Measurements from ENCODE around the gene VAMP5. TPM values are rescaled to one million over a fixed set of nuclear protein-coding genes. Genes with fewer than 3 reads are reported as not detected.

The VAMP5 gene
- total and polyA plus RNA-seq, 9 of the 15 experiments (the other 6 are each of a cell fraction or from before 2014, with no cell fraction given): 0.54 to 1.9 (median 1.5) TPM; not detected in 2

DNA sequence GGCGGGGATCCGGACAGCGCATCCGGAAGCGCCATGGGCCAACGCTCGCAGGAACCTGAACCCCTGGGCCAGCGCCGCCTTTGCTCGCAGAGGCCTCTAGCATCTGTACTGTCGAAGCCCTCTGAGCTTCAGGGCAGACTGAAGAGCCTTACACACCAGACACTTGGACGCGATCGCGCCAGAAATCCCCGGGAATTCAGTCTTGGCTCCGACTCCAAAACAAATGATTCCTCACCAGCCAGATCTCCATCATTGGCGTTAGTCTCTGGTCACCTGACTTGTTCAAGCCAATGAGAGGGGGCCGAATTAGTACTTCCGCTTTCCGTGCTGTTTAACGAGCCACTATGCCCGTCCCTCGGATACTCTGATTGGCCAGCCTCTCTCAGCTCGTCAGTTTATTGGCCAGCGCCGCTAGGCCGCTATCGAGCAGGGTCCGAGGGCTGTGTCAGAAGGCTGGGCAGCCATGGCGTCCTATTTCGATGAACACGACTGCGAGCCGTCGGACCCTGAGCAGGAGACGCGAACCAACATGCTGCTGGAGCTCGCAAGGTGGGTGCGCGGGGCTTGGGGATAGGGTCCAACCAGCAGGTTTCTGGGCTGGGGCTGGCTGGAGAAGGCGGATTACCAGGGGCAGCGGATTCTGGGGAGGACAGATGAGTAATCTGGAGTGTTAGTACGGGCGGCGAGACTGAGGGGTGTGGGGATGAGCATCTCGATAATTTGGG, 11.2 kb downstream of the VAMP5 start, which contains the start of gene RNF181 (continued):
- TF ChIP-seq MGA (IDR thresholded peaks at IDR 0.05) (no peak), ZBTB8A (IDR thresholded peaks at IDR 0.05; ENCODE audit: partially characterized antibody) (no peak), MYNN (IDR thresholded peaks at IDR 0.05) (no peak), MYNN (CRISPR knock-in tag; IDR thresholded peaks at IDR 0.05) (no peak), TCF7L2 (IDR thresholded peaks at IDR 0.05; ENCODE audit: low read depth, low read length) (no peak), POLR2G (IDR thresholded peaks at IDR 0.05; ENCODE audit: low read depth, low read length) (peak; percentile 93), ELF4 (CRISPR knock-in tag; IDR thresholded peaks at IDR 0.05) (peak; percentile 62; the same call in 1 of the 2 replicates), SIN3B (IDR thresholded peaks at IDR 0.05; ENCODE audit: low read depth) (peak; percentile 77), ZNF586 (CRISPR knock-in tag; conservative IDR thresholded peaks at IDR 0.05) (no peak), SMAD4 (CRISPR knock-in tag; conservative IDR thresholded peaks at IDR 0.05) (no peak), DACH1 (IDR thresholded peaks at IDR 0.05; ENCODE audit: partially characterized antibody) (no peak), NFYB (IDR thresholded peaks at IDR 0.05; ENCODE audit: extremely low read depth, insufficient read length) (peak; percentile 87), ZNF76 (CRISPR knock-in tag; IDR thresholded peaks at IDR 0.05; ENCODE audit: borderline replicate concordance) (no peak), DPF2 (IDR thresholded peaks at IDR 0.05) (no peak), PATZ1 (CRISPR knock-in tag; IDR thresholded peaks at IDR 0.05; ENCODE audit: borderline replicate concordance) (no peak), FOXK1 (CRISPR knock-in tag; IDR thresholded peaks at IDR 0.05; ENCODE audit: borderline replicate concordance) (no peak)

All from K562 (cell line).